Activated CD4-positive, alpha-beta T cell treated with anti-CD3 and anti-CD28 coated beads, Interleukin-10, Interleukin-2, amounts not matched to agents 100 ng/mL and 50 ng/mL, durations not matched to agents 16 hours and 8 hours (primary cell): ENCODE measurements around the gene TRAPPC12.
"Not testable (repeated sequence)": the region's sequence is repeated elsewhere in the genome, so short reads cannot be mapped to it uniquely, and the experiment has no call there.

Experiments
- DNase-seq: peaks from one replicate; pipeline ENCODE4 v3.0.0-alpha.2; 2020

TRAPPC12 gene

GRCh38 chr2:3488855-3489763 lies 109.6 kb downstream of the TRAPPC12 start:
- DNase-seq, result no peak

GRCh38 chr2:3489764-3490115 lies 110.2 kb downstream of the TRAPPC12 start:
- no peak for DNase-seq

DNA sequence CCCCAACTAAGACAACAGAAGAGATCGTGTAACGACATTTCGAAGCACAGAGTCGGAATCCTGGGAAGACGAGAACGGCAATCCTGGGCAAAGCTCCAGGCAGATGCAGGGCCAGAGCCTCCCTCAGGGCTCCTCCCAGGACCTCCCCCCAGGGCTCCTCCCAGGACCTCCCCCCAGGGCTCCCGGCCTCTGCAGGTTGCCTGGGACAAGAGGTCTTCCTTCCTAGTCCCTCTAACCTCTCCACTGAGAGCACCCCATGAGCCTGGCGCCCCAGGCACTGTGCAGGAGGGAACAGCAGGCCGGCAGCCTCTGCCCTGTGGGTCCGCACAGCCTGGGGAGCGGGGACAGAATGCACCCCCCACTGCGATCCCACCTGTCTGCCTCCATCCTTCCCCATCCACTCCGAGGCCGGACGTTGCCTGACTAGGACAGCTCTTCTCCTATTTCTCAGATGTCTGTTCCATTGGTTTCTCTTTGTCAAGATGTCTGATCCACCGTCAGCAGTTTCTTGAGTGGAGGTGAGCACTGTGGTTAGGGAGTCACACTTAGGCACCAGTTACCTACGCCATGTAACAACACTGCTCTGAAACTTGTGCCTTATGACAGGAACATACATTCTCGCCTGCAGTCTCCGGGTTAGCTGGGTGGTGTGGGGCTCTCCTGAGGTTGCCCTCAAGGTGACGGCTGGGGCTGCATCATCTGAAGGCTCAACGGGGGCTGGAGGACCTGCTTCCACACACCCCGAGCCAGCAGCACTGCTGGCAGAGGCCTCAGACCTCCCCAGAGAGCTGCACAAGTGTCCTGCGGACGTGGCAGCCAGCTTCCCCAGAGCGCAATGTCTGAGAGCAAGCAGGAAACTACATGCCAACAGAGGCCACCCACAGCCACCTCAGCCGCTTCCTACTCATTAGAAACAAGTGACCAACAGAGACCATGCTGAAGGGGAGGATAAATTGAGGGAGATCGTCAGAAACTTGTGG lies 111.0 kb downstream of the TRAPPC12 start:
- DNase-seq, result no peak

DNA sequence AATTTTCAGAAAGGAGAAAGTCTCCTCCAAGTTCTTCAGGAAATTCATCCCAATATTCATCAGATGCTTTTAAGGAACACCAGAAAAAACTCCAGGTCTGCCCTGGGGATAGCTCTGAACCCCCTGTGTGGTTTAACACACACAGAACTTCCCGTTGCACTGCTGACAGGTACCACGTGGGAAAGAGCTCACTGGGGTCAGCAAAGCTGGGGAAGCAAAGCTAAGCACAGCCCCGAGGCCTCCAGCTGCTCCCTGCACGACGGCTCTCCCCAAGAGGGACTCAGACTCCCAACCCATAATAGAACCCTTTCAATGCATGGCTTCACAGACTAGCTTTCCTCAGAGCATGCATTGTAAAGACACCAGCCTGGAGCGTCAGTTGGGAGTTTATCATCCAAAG lies 111.8 kb downstream of the TRAPPC12 start:
- DNase-seq, result no peak

- no peak for DNase-seq
These were observed 112.4 kb downstream of the TRAPPC12 start for GRCh38 chr2:3491716-3492474.

DNA sequence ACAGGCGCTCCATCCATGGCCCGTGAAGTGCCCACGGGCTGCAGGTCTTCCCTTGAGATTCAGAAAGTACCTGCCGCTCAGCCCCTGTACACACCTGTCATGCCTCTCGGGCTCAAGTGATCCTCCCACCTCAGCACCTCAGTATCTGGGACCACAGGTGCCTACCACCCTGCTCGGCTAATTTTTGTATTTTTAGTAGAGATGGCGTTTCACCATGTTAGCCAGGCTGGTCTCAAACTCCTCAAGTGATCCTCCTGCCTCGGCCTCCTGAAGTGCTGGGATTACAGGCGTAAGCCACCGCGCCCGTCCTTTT lies 112.9 kb downstream of the TRAPPC12 start:
- DNase-seq, result not testable (repeated sequence)

DNA sequence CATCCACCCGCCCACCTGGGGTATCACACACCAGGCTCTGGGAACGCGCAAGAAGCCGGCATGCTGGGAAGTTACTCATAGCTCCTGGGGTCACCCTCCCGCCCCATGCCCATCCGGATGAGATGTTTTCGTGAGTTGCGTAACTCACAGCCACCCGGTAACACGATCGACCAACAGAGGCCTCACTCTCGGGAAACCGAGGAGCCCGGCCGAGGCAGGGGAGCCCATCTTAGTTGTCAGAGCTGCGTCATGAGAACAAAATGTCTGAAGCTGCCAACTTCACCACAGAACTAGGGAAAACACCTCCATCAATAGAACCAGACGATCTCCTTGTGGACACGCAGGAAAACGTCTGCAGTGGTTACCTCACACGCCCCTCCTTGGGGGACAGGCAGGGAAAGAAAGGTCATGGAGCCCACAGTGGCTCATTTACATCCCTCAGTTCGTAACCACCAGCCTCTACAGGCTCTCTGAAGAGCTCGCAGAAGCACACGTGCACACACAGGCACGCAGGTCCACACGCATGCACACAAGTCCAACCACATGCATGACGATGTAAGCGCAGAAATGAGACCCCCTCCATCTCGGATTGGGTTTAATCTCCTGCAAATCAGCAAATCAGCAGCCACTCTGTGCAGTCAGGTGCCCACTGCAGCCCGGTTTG lies 113.6 kb downstream of the TRAPPC12 start:
- no peak for DNase-seq

DNA sequence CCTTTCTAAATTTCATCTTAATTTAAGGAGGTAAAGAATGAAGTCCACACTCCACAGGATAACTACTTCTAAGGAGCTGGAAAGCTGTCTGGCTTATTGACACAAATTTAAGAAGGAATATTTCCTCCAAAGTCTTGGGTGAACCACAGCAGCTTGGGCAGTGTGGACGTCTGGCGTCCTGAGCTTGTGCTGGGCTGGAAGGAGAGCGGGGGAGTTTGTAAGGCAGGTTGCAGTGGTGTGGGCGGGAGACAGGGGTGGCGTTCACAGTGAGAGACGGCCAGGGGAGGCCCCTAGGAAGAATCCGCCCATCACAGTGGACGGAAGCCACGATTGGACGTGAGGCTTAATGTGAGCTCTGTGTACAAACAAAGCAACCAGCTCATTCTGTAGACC lies 114.1 kb downstream of the TRAPPC12 start:
- no peak for DNase-seq

- no peak for DNase-seq
These were observed 115.6 kb downstream of the TRAPPC12 start for GRCh38 chr2:3494984-3495666.

GRCh38 chr2:3496708-3497080 lies 117.2 kb downstream of the TRAPPC12 start:
- not testable (repeated sequence) for DNase-seq

DNA sequence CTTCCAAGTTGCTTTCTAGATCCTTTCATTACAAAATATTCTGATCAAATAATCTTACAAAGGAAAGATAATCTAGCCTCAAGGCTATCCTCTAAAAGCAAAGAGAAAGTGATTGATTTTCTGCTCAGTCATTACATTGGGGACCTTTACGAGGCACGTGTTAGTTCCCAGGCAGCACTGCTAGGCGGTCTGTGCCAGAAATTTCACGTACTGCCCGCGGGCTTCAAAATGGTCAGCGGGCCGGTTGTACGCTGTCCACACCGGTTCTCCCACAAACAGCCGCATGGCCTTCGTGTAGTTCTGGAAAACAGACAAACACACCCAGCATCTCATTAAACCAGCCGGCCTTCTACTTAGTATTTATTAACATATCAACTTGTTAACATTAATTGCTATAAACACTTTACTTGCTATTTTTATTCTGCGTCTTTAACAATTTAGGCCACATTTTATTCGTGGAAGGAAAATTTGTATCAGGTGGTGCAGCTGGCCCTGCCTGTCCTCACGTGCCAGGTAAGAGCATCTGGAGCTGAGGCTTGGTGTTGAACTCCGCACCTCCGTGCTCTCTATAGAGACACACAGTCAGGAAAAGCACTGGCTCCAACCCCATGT lies 119.4 kb downstream of the TRAPPC12 start:
- DNase-seq, result no peak

GRCh38 chr2:3500326-3500899 lies 120.9 kb downstream of the TRAPPC12 start:
- no peak for DNase-seq

DNA sequence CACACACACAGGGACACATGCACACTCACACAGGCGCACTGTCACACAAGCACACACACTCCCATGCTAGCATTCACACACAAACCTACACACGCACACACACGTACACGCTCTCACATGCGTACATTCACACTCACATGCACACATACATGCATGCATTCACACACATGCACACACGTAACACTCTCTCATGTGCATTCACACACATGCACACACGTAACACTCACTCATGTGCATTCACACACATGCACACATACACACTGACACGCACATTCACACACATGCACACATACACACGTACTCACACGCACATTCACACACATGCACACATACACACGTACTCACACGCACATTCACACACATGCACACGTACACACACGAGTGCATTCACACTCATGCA lies 123.6 kb downstream of the TRAPPC12 start:
- DNase-seq, result no peak

- no peak for DNase-seq
These were observed 124.0 kb downstream of the TRAPPC12 start for GRCh38 chr2:3503483-3503882.

- no peak for DNase-seq
These were observed 125.2 kb downstream of the TRAPPC12 start for GRCh38 chr2:3504741-3505140.

DNA sequence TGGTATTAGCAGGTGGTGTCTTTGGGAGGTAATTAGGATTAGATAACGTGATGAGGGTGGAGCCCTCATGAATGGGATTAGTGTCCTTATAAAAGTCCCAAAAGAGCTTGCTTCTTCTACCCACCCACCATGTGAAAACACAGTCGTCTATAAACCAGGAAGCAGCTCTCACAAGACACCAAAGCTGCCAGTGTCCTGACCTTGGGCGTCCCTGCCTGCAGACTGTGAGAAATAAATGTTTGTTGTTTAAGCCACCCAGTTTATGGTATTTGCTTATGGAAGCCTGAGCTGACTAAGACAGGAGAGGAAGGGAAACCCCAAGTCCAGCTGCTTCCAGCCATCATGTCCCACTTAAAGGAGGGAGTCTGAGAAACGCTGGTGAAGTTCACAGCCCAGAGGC lies 126.3 kb downstream of the TRAPPC12 start:
- no peak for DNase-seq

- no peak for DNase-seq
These were observed 132.6 kb downstream of the TRAPPC12 start for GRCh38 chr2:3512086-3512485.

DNA sequence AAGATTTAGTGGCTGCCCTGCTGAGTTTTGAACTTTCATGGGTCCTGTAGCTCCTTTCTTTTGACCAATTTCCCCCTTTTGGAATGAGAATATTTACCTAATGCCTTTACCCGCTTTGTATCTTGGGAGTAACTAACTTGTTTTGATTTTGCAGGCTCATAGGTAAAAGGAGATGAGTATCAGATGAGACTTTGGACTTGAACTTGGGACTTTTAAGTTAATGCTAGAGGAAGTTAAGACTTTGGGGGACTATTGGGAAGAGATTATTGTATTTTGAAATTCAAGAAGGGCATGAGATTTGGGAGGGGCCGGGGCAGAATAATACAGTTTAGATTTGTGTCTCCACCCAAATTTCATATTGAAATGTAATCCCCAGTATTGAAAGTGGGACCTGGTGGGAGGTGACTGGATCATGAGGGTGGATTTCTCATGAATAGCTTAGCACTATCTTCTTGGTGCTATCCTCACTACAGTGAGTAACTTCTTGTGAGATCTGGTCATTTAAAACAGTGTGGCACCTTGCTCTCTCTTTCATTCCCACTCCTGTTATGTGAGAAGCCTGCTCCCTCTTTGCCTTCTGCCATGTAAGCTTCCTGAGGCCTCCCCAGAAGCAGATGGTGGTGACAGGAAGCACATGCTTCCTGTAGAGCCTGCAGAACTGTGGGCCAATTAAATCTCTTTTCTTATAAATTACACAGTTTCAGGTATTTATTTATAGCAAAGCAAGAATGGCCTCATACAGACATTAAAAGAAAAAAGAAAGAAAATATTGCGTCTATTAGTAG lies 133.7 kb downstream of the TRAPPC12 start:
- no peak for DNase-seq

DNA sequence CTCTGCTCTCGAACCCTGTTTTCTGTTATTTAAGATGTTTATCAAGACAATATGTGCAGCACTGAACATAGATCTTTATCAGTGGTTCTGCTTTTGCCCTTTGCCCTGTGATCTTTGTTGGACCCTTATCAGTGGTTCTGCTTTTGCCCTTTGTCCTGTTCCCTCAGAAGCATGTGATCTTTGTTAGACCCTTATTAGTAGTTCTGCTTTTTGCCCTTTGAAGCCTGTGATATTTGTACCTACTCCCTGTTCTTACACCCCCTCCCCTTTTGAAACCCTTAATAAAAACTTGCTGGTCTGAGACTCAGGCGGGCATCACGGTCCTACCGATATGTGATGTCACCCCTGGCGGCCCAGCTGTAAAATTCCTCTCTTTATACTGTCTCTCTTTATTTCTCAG lies 135.9 kb downstream of the TRAPPC12 start:
- DNase-seq, result not testable (repeated sequence)

DNA sequence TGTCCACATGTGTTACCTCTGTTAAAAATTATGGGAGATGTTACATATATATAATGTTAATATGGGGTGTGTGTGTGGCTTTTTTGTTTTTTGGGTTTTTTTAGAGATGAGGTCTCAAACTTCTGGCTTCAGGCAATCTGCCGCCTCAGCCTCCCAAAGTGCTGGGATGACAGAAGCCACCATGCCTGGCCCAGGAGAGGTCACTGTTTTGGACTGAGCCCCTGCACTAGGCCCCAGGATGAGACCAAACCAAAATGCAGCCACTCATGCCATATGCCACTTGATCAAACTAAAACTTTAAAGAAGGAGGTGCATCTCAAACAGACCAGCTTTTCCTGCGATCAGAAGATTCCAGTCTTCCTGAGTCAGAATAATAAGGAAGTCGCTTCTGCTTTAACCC lies 137.3 kb downstream of the TRAPPC12 start:
- no peak for DNase-seq
